K562 (cell line): ENCODE results near the gene OR4B1. TPM values are rescaled to one million over a fixed set of nuclear protein-coding genes. Genes with fewer than 3 reads are reported as not detected.

Experiments
- ATAC-seq: fragments of 200-7000 bp; cut with Tn5 transposase; 3 replicates; pipeline ENCODE4 v1.9.1; 2020; ENCODE audit warnings: moderate library complexity
- BruUV-seq: library from RNA; stranded (reverse); fragments of 400-500 nt; replicated peaks from 2 replicates; lab custom pipeline; 2021; lab: Mats Ljungman, UMichigan
- CTCF ChIA-PET: fragments of 300-600 bp; formaldehyde crosslinking; extraction: SDS; loops from one replicate; lab custom pipeline; 2021; ENCODE audit warnings: low intra/inter-chr PET ratio; lab: Yijun Ruan, JAX
- POLR2A ChIA-PET: fragments of 300-600, 350-650 bp; sonication (Branson Sonifier 250); formaldehyde crosslinking; extraction: SDS; loops from one replicate; lab custom pipeline; 2021; ENCODE audit warnings: antibody characterized with exemption, inconsistent platforms; lab: Yijun Ruan, JAX
- DNase-seq, 4 experiments: peaks; one replicate each; pipeline versions ENCODE4 v3.0.0 to v3.0.0-alpha.2; 2011 to 2018; ENCODE audit warnings: low spot score in 3 of 4, mixed read lengths in 3 of 4; ENCODE audit errors: extremely low read depth in 1 of 4
- FAIRE-seq: peaks from 2 replicates; lab custom pipeline; 2011; peaks lifted over from hg19 to GRCh38; lab: Jason Lieb, UNC
- H2AFZ ChIP-seq: 2 replicates; pipeline ENCODE4 v1.6.0; 2011; ENCODE audit warnings: low read depth, low read length, control low read depth, inconsistent platforms
- H3K27ac ChIP-seq: fragments of 200-600 bp; 3 replicates; pipeline ENCODE4 v1.8.0; 2011; ENCODE audit warnings: low read depth, mild to moderate bottlenecking, control low read depth, inconsistent platforms, low read length, moderate library complexity, mixed read lengths; ENCODE audit errors: extremely low read depth
- H3K27me3 ChIP-seq, 2 experiments: fragments of 300-600 bp in 1 of 2; 2 replicates in 1 of 2; 3 replicates in 1 of 2; pipeline versions ENCODE4 v1.6.0 to v1.8.0; 2011; ENCODE audit warnings: inconsistent platforms in 2 of 2, low read length in 2 of 2, mild to moderate bottlenecking in 1 of 2, mixed read lengths in 1 of 2, moderate library complexity in 1 of 2; ENCODE audit not compliant: control insufficient read depth in 2 of 2, insufficient read depth in 2 of 2
- H3K36me3 ChIP-seq: fragments of 300-600 bp; 3 replicates; pipeline ENCODE4 v1.8.0; 2011; ENCODE audit warnings: mild to moderate bottlenecking, low read length, inconsistent platforms; ENCODE audit not compliant: control insufficient read depth, insufficient read depth
- H3K4me1 ChIP-seq, 2 experiments: fragments of 200-600 bp in 1 of 2; replicated peaks in 1 of 2; 2 replicates in 1 of 2; 3 replicates in 1 of 2; pipeline versions ENCODE4 v1.5.1 to v1.8.0; 2011; ENCODE audit warnings: inconsistent platforms in 2 of 2, low read length in 2 of 2, mild to moderate bottlenecking in 1 of 2, mixed read lengths in 1 of 2, moderate library complexity in 1 of 2; ENCODE audit not compliant: control insufficient read depth in 2 of 2, insufficient read depth in 2 of 2
- H3K4me2 ChIP-seq: 2 replicates; pipeline ENCODE4 v1.6.1; 2011; ENCODE audit warnings: low read length, control low read depth, inconsistent platforms, mixed read lengths; ENCODE audit not compliant: insufficient read depth
- H3K4me3 ChIP-seq: fragments of 200-600 bp; sonication (generic), shearing (Covaris generic); 2 replicates; pipeline ENCODE4 v1.5.1; 2016; ENCODE audit warnings: control low read depth, inconsistent platforms
- H3K79me2 ChIP-seq: fragments of 200-600 bp; 3 replicates; pipeline ENCODE4 v1.8.0; 2011; ENCODE audit warnings: low read length, inconsistent platforms; ENCODE audit not compliant: control insufficient read depth, insufficient read depth
- H3K9ac ChIP-seq, 2 experiments: 2 replicates each; pipeline versions ENCODE4 v1.6.0 to v1.6.1; 2011; ENCODE audit warnings: low read depth in 2 of 2, low read length in 2 of 2, control low read depth in 1 of 2, inconsistent platforms in 1 of 2, mild to moderate bottlenecking in 1 of 2, mixed read lengths in 1 of 2; ENCODE audit not compliant: insufficient read depth in 1 of 2
- H3K9me1 ChIP-seq: one replicate; pipeline ENCODE4 v1.6.0; 2011; ENCODE audit warnings: inconsistent platforms, mild to moderate bottlenecking, low read length, moderate library complexity; ENCODE audit not compliant: control insufficient read depth, insufficient read depth
- H3K9me3 ChIP-seq: replicated peaks from 2 replicates; pipeline ENCODE4 v1.5.1; 2011; ENCODE audit warnings: low read depth, low read length, inconsistent platforms; ENCODE audit not compliant: control insufficient read depth, insufficient read depth
- H4K20me1 ChIP-seq: replicated peaks from 2 replicates; pipeline ENCODE4 v1.6.1; 2011; ENCODE audit warnings: low read length, inconsistent platforms, mixed read lengths; ENCODE audit not compliant: control insufficient read depth, insufficient read depth
- BACH1 ChIP-seq: fragments of 200-800 bp; sonication (Bioruptor generic); IDR thresholded peaks from 2 replicates; pipeline ENCODE4 v1.6.1; 2016; ENCODE audit warnings: missing genetic modification characterization, missing compliant biosample characterization
- MAZ ChIP-seq, 2 experiments: fragments of 450-650 bp in 1 of 2; sonication (generic) in 1 of 2; formaldehyde crosslinking; IDR thresholded peaks in 1 of 2; conservative IDR thresholded peaks in 1 of 2; 2 replicates each; pipeline versions ENCODE4 v1.4.0 to v1.5.0; 2020; ENCODE audit warnings: mild to moderate bottlenecking in 1 of 2, missing genetic modification reagents in 1 of 2
- SIN3A ChIP-seq, 2 experiments: fragments of 150-350 bp in 1 of 2; IDR thresholded peaks; 2 replicates each; pipeline ENCODE4 v1.6.1; 2011 to 2016; ENCODE audit warnings: borderline replicate concordance in 2 of 2, low read depth in 2 of 2, low read length in 2 of 2, mild to moderate bottlenecking in 2 of 2, moderate library complexity in 2 of 2; ENCODE audit not compliant: control insufficient read depth in 1 of 2
- ZBTB49 ChIP-seq: sonication (generic); formaldehyde crosslinking; IDR thresholded peaks from 2 replicates; pipeline ENCODE4 v1.8.0; 2022; ENCODE audit warnings: missing genetic modification reagents, mild to moderate bottlenecking, borderline replicate concordance
- ZNF224 ChIP-seq: sonication (generic); formaldehyde crosslinking; IDR thresholded peaks from 2 replicates; pipeline ENCODE4 v1.8.0; 2022; ENCODE audit warnings: mild to moderate bottlenecking, missing genetic modification reagents
- WGBS: fragments of 100-300 bp; shearing (Covaris generic); methylation state at CpG from one replicate; pipeline ENCODE4 v1.1.6; 2016; ENCODE audit warnings: low coverage, mixed read lengths; ENCODE audit not compliant: insufficient coverage; ENCODE audit errors: missing lambda C conversion rate; 5-methylcytosine and 5-hydroxymethylcytosine counted together
- in situ Hi-C: fragments of 300-500 bp; cut with MboI; formaldehyde crosslinking; loops from 4 replicates; pipeline ENCODE4 v1.15.0; 2018; ENCODE audit warnings: inconsistent platforms, mixed read lengths
- intact Hi-C: fragments of 100-400 bp; cut with micrococcal nuclease; formaldehyde crosslinking; loops from 2 replicates; pipeline ENCODE4 v1.14.2; 2022
- polyA plus RNA-seq, 8 experiments: library from polyadenylated mRNA; depleted of rRNA in 4 of 8; stranded (reverse) in 5 of 8; unstranded in 3 of 8; fragments of >200 nt; fragmentation: Nextera tagmentation in 2 of 8; fragmentation: Illumina TruSeq in 1 of 8; extraction: Ambion mirVana in 2 of 8; extraction: Trizol in 1 of 8; gene quantifications; 2 replicates each; pipeline versions ENCODE4 v1.2.1 to v1.2.3, GENCODE V29; 2011 to 2014; ENCODE audit warnings: inconsistent platforms in 1 of 8, missing spikeins in 1 of 8
- total RNA-seq, 7 experiments: library from RNA; depleted of rRNA in 6 of 7; stranded (reverse); fragments of >200 nt in 6 of 7; fragmentation: Illumina TruSeq in 2 of 7; extraction: Trizol in 2 of 7; gene quantifications; 2 replicates each; pipeline versions ENCODE4 v1.2.1 to v1.2.3, GENCODE V29; 2011 to 2021; ENCODE audit warnings: low replicate concordance in 1 of 7

The OR4B1 gene
- total and polyA plus RNA-seq, 9 of the 15 experiments (the other 6 are each of a cell fraction or from before 2014, with no cell fraction given), result not detected

DNA sequence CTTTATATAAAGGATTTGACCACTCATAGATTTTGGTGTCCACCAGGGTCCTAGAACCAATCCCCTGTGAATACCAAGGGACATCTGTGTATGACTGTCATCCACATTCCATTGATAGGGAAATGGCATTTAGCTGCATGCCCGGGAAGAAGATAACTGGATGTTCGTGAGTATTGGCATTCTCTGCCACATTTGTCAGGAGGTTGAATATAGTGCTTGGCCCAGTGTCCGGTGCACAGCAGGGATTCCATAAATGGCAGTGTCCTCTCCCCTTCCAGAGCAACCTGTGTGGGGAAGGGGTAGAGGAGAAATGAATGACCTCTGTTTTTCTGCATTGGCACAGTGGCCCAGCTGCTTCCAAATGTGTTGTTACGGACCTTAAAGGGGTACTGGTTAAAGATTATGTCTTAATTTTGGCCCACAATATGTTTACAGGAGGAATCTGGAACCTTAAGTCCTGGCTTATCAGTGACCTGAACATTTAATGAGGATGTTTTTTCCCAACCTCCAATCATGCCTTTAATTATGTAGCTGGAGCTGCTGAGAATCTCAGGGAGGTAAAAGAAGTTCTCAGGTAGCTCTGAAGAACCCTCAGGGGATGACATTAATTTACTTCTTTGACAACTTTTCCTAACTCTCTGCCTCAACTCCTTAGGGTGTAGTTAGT, 33.6 kb upstream of the OR4B1 start:
- ChIA-PET POLR2A (no interaction called here), CTCF (no interaction called here)
- H3K36me3 ChIP-seq, result no peaks in the 10 kb centered on the region
- BruUV-seq, result no TSS peak
- H3K79me2 ChIP-seq, result no peaks in the 10 kb centered on the region
- no peak overlapping the region for H3K9ac ChIP-seq
- no peaks in the 10 kb centered on the region for H3K9me1 ChIP-seq
- in situ Hi-C loops, result no loop called here
- TF ChIP-seq SIN3A (IDR thresholded peaks at IDR 0.05; ENCODE audit: borderline replicate concordance in 2 of 2, control insufficient read depth in 1 of 2, low read depth in 2 of 2, low read length in 2 of 2) (no peak), ZBTB49 (CRISPR knock-in tag) (no peak), MAZ (CRISPR knock-in tag; conservative IDR thresholded peaks at IDR 0.05 in 1 of 2, IDR thresholded peaks at IDR 0.05 in 1 of 2) (no peak), ZNF224 (no peak), BACH1 (tag) (no peak)
- H3K9me3 ChIP-seq, result no peaks in the 10 kb centered on the region
- DNase-seq (no peak), FAIRE-seq (no peak), ATAC-seq (no peak)
- WGBS, result 0% methylated on average over 4 of the region's 4 CpGs
- no peak overlapping the region for H3K27ac ChIP-seq
- H3K4me3 ChIP-seq, result no peak overlapping the region
- H3K4me2 ChIP-seq, result no peak overlapping the region
- no peak overlapping the region for H2AFZ ChIP-seq
- no peaks in the 10 kb centered on the region for H3K4me1 ChIP-seq
- no peaks in the 10 kb centered on the region for H4K20me1 ChIP-seq
- intact Hi-C loops, result no loop called here
- peaks cover 0 to 2% of the 10 kb centered on the region in 2 experiments; a peak in 1 of 5 replicates for H3K27me3 ChIP-seq
